Measurements from ENCODE around the gene HELZ2.
"Not testable (repeated sequence)": the region's sequence is repeated elsewhere in the genome, so short reads cannot be mapped to it uniquely, and the experiment has no call there.

HELZ2 gene

GRCh38 chr20:63562461-63563224 is 11.4 kb downstream of the HELZ2 start:
- TF ChIP-seq POLR2A (IDR thresholded peaks at IDR 0.05; ENCODE audit: extremely low read depth, insufficient read length) (no peak), CTCF (IDR thresholded peaks at IDR 0.05; ENCODE audit: low read depth, low read length) (no peak)
- TF ChIP-seq, protein P1, sequence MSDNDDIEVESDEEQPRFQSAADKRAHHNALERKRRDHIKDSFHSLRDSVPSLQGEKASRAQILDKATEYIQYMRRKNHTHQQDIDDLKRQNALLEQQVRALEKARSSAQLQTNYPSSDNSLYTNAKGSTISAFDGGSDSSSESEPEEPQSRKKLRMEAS (IDR thresholded peaks at IDR 0.05; ENCODE audit: low read depth, low read length): no peak
- no peak overlapping the region for H3K4me3 ChIP-seq (ENCODE audit: low read depth, low read length)
- no peak for DNase-seq (ENCODE audit: low read depth)

DNA sequence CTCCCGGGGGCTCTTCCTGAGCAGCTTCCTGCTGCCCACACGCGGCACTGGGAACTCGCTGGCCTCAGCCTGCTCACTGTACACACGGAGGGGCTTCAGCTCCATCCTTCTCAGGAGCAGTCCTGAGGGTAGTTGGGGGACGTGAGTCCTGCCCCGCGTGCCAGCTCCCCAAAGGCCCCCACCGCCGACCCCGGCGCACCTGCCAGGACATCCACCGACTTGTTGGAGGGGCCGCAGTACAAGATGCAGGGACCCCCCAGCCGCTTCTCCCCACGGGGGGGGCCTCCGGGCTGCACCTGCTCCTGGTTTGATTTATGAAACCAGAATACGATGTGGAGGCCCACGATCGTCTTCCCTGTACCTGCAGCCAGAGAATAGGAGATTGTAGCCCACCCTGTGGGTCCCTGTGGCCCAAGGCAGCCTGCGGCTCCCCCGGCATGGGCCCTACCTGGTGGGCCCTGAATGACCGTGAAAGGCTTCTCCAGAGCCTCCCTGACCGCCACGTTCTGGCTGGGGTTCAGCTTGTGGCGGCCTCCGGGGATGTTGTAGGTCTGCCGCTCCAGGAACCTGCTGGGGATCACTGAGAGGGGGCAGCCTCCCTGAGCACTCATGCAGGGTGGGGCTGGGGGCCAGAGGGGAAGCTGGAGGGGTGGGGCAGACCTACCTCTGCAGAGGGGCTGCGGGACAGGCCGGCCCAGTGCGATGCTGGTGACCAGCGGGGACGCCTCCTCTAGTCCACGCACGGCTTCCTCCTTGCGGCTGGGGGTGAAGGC is 12.2 kb downstream of the HELZ2 start:
- H3K4me3 ChIP-seq (ENCODE audit: low read depth, low read length): no peak overlapping the region
- TF ChIP-seq, protein P1 (IDR thresholded peaks at IDR 0.05; ENCODE audit: low read depth, low read length): no peak
- TF ChIP-seq CTCF (IDR thresholded peaks at IDR 0.05; ENCODE audit: low read depth, low read length) (no peak), MYC (IDR thresholded peaks at IDR 0.05; ENCODE audit: low read depth, low read length) (no peak), POLR2A (IDR thresholded peaks at IDR 0.05; ENCODE audit: extremely low read depth, insufficient read length) (no peak)
- DNase-seq (ENCODE audit: low read depth): no peak

- TF ChIP-seq CTCF (IDR thresholded peaks at IDR 0.05; ENCODE audit: low read depth, low read length) (no peak), POLR2A (IDR thresholded peaks at IDR 0.05; ENCODE audit: extremely low read depth, insufficient read length) (no peak), MYC (IDR thresholded peaks at IDR 0.05; ENCODE audit: low read depth, low read length) (no peak)
- TF ChIP-seq, protein P1 (IDR thresholded peaks at IDR 0.05; ENCODE audit: low read depth, low read length): no peak
- H3K4me3 ChIP-seq (ENCODE audit: low read depth, low read length): no peak overlapping the region
- no peak for DNase-seq (ENCODE audit: low read depth)
These were observed 13.0 kb downstream of the HELZ2 start for GRCh38 chr20:63560856-63561609.

GRCh38 chr20:63560333-63560805 is 13.7 kb downstream of the HELZ2 start:
- no peak for DNase-seq (ENCODE audit: low read depth)
- no peak overlapping the region for H3K4me3 ChIP-seq (ENCODE audit: low read depth, low read length)
- no peak for TF ChIP-seq CTCF (IDR thresholded peaks at IDR 0.05; ENCODE audit: low read depth, low read length)
- no peak for TF ChIP-seq MYC (IDR thresholded peaks at IDR 0.05; ENCODE audit: low read depth, low read length)
- TF ChIP-seq, protein P1 (IDR thresholded peaks at IDR 0.05; ENCODE audit: low read depth, low read length): no peak
- TF ChIP-seq POLR2A (IDR thresholded peaks at IDR 0.05; ENCODE audit: extremely low read depth, insufficient read length): no peak

- H3K4me3 ChIP-seq (ENCODE audit: low read depth, low read length); DNase-seq (ENCODE audit: low read depth): not testable (repeated sequence)
These were observed 14.3 kb downstream of the HELZ2 start for GRCh38 chr20:63559485-63560332.

Measured in NB4 (cell line).